Fibroblast of skin of right biceps (primary cell): ENCODE results near the gene LRMDA.

Experiments used
- DNase-seq: peaks from one replicate; pipeline ENCODE4 v3.0.0-alpha.2; 2013

LRMDA gene

GRCh38 chr10:76017026-76017732, 585.8 kb downstream of the LRMDA start:
- DNase-seq, result peak; percentile 8

- no peak for DNase-seq
Observed at GRCh38 chr10:76017733-76018433, 586.5 kb downstream of the LRMDA start.

- DNase-seq, result no peak
Observed at GRCh38 chr10:76020630-76021029, 589.2 kb downstream of the LRMDA start.

- DNase-seq, result no peak
Observed at GRCh38 chr10:76021398-76021797, 590.0 kb downstream of the LRMDA start.

GRCh38 chr10:76022366-76022765, 590.9 kb downstream of the LRMDA start:
- DNase-seq, result no peak

- DNase-seq, result no peak
Observed at GRCh38 chr10:76023007-76023406, 591.6 kb downstream of the LRMDA start.

- DNase-seq, result no peak
Observed at GRCh38 chr10:76024460-76025123, 593.2 kb downstream of the LRMDA start.

- DNase-seq, result no peak
Observed at GRCh38 chr10:76025124-76025477, 593.7 kb downstream of the LRMDA start.

- no peak for DNase-seq
Observed at GRCh38 chr10:76026176-76026771, 594.9 kb downstream of the LRMDA start.

- no peak for DNase-seq
Observed at GRCh38 chr10:76026905-76027304, 595.5 kb downstream of the LRMDA start.

GRCh38 chr10:76029782-76030181, 598.4 kb downstream of the LRMDA start:
- DNase-seq, result no peak

GRCh38 chr10:76031099-76031498, 599.7 kb downstream of the LRMDA start:
- DNase-seq, result no peak

- DNase-seq, result no peak
Observed at GRCh38 chr10:76031769-76032699, 600.6 kb downstream of the LRMDA start.

- no peak for DNase-seq
Observed at GRCh38 chr10:76032700-76033039, 601.2 kb downstream of the LRMDA start.

- DNase-seq, result peak; percentile 73
Observed at GRCh38 chr10:76033457-76034196, 602.2 kb downstream of the LRMDA start.

GRCh38 chr10:76034353-76035205, 603.2 kb downstream of the LRMDA start:
- peak; percentile 18 for DNase-seq

GRCh38 chr10:76035206-76036110, 604.0 kb downstream of the LRMDA start:
- DNase-seq, result no peak

GRCh38 chr10:76036111-76036940, 604.9 kb downstream of the LRMDA start:
- peak; percentile 64 for DNase-seq

GRCh38 chr10:76036962-76037361, 605.5 kb downstream of the LRMDA start:
- no peak for DNase-seq
